Smooth muscle cell (in vitro differentiated cells): ENCODE results near the gene ZBP1. TPM values are rescaled to one million over a fixed set of nuclear protein-coding genes. Genes with fewer than 3 reads are reported as not detected.

Source experiments
- DNase-seq: peaks from one replicate; lab custom pipeline; 2025; ENCODE audit not compliant: unreplicated experiment; lab: John Stamatoyannopoulos, UW
- H2AFZ ChIP-seq: fragments of 200-600 bp; sonication (generic); 2 replicates; pipeline ENCODE4 v1.6.0; 2016; ENCODE audit warnings: antibody characterized with exemption, low read depth, mild to moderate bottlenecking
- H3F3A ChIP-seq: fragments of 200-600 bp; sonication (generic); 2 replicates; pipeline ENCODE4 v1.6.0; 2017; ENCODE audit warnings: antibody characterized with exemption, low read depth
- H3K27ac ChIP-seq: fragments of 200-600 bp; sonication (generic); 2 replicates; pipeline ENCODE4 v1.5.1; 2016; ENCODE audit warnings: low read depth, mild to moderate bottlenecking
- H3K27me3 ChIP-seq: fragments of 200-600 bp; sonication (generic); 2 replicates; pipeline ENCODE4 v1.6.1; 2016; ENCODE audit warnings: low read depth, mild to moderate bottlenecking
- H3K36me3 ChIP-seq: fragments of 200-600 bp; sonication (generic); 2 replicates; pipeline ENCODE4 v1.5.1; 2016; ENCODE audit warnings: low read depth
- H3K4me1 ChIP-seq: fragments of 200-600 bp; sonication (generic); 2 replicates; pipeline ENCODE4 v1.5.1; 2016; ENCODE audit warnings: low read depth
- H3K4me2 ChIP-seq: fragments of 200-600 bp; sonication (generic); 2 replicates; pipeline ENCODE4 v1.6.0; 2016; ENCODE audit warnings: mild to moderate bottlenecking
- H3K4me3 ChIP-seq: fragments of 200-600 bp; sonication (generic); 2 replicates; pipeline ENCODE4 v1.5.1; 2016; ENCODE audit warnings: mild to moderate bottlenecking
- H3K79me2 ChIP-seq: fragments of 200-600 bp; sonication (generic); 2 replicates; pipeline ENCODE4 v1.6.0; 2016; ENCODE audit warnings: low read depth, mild to moderate bottlenecking
- H3K9ac ChIP-seq: fragments of 200-600 bp; sonication (generic); 2 replicates; pipeline ENCODE4 v1.6.0; 2016; ENCODE audit warnings: low read depth
- H3K9me3 ChIP-seq: fragments of 200-600 bp; sonication (generic); replicated peaks from 2 replicates; pipeline ENCODE4 v1.5.1; 2016; ENCODE audit warnings: low read depth
- H4K20me1 ChIP-seq: fragments of 200-600 bp; sonication (generic); 2 replicates; pipeline ENCODE4 v1.6.0; 2016; ENCODE audit warnings: low read depth
- WGBS: methylation state at CpG from one replicate; pipeline ENCODE4 v1.1.7; 2016; ENCODE audit warnings: low lambda C conversion rate; 5-methylcytosine and 5-hydroxymethylcytosine counted together
- polyA plus RNA-seq: library from polyadenylated mRNA; unstranded; fragments of >200 nt; fragmentation: Nextera tagmentation; extraction: Ambion mirVana; gene quantifications from 2 replicates; pipeline ENCODE4 v1.2.1, GENCODE V29; 2016
- total RNA-seq: library from RNA; depleted of rRNA; stranded (reverse); fragments of >200 nt; gene quantifications from 2 replicates; pipeline ENCODE4 v1.2.3, GENCODE V29; 2014
- TF ChIP-seq, protein P1 (sequence below): fragments of 200-600 bp; sonication (generic); IDR thresholded peaks from 2 replicates; pipeline ENCODE4 v1.5.1; 2017; ENCODE audit warnings: borderline replicate concordance, mild to moderate bottlenecking, antibody characterized with exemption; ENCODE audit not compliant: insufficient read depth, poor library complexity, severe bottlenecking

The ZBP1 gene
- total and polyA plus RNA-seq, 2 experiments from 2014 or later: not detected

DNA sequence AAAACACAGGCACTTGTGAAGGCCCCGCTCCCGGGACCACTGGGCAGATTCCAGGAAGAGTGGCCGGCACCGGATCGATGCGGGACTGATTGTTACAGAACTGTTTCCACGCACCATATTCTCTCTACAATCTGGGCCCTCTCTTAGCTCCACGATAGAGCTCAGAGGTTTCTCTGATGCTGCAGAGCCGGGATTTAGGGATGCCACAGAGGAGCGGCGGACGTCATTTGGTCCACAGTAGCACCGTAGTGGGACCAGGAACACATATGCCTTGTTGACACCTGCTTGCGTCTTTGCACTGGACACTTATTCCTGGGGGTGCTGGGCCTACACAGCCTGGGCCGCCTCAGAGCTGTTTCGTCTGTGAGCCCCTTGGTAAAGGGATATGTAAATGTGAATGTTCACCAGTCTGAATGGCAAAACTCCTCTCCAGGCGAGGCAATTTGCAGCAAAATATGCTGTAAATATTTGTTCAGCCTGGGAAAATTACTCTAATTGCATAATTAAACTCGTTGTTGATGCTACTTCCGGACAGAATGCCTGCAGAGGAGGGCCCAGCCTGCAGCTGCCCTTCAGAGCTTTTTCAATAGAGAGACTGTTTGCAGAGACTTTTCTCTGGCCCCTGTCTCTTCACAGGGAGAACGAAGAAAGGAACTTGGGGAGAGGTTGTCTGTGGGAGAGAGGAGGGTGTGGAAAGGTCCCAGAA lies 49.9 kb downstream of the ZBP1 start:
- no peaks in the 10 kb centered on the region for H3K79me2 ChIP-seq
- H3F3A ChIP-seq: no peaks in the 10 kb centered on the region
- H3K36me3 ChIP-seq: no peaks in the 10 kb centered on the region
- DNase-seq: no peak
- no peak overlapping the region for H3K4me3 ChIP-seq
- H3K4me1 ChIP-seq: no peaks in the 10 kb centered on the region
- peaks cover 31% of the 10 kb centered on the region for H3K27me3 ChIP-seq
- no peaks in the 10 kb centered on the region for H4K20me1 ChIP-seq
- 90% methylated on average over 20 of the region's 20 CpGs for WGBS
- no peak overlapping the region for H3K9ac ChIP-seq
- TF ChIP-seq, protein P1, sequence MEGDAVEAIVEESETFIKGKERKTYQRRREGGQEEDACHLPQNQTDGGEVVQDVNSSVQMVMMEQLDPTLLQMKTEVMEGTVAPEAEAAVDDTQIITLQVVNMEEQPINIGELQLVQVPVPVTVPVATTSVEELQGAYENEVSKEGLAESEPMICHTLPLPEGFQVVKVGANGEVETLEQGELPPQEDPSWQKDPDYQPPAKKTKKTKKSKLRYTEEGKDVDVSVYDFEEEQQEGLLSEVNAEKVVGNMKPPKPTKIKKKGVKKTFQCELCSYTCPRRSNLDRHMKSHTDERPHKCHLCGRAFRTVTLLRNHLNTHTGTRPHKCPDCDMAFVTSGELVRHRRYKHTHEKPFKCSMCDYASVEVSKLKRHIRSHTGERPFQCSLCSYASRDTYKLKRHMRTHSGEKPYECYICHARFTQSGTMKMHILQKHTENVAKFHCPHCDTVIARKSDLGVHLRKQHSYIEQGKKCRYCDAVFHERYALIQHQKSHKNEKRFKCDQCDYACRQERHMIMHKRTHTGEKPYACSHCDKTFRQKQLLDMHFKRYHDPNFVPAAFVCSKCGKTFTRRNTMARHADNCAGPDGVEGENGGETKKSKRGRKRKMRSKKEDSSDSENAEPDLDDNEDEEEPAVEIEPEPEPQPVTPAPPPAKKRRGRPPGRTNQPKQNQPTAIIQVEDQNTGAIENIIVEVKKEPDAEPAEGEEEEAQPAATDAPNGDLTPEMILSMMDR: no peak
- no peak overlapping the region for H3K27ac ChIP-seq
- H3K9me3 ChIP-seq: no peaks in the 10 kb centered on the region
- no peak overlapping the region for H2AFZ ChIP-seq
- no peak overlapping the region for H3K4me2 ChIP-seq

DNA sequence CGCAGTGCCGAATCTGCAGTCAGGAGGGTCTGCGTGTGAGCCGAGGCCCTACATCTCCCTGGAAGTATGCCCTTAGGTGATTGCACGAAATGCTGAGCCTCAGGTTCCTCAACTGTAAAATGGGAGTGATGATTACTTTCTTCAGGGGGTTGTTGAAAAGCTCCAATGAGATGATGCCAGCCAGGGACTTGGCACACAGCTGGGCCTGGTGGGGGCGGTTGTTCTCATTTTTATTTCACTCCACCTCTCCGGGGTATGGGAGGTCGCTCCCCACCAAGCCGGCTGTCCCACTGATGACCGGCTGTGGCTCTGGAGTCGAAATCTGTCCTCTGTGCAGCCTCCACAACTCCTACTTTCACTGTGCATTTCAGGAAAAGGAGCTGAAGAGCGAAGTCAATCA lies 51.3 kb downstream of the ZBP1 start:
- Histone ChIP-seq H3K9ac (no peak overlapping the region), H3K9me3 (no peaks in the 10 kb centered on the region), H2AFZ (no peak overlapping the region), H3K27me3 (peaks cover 29% of the 10 kb centered on the region), H3K79me2 (no peaks in the 10 kb centered on the region), H3K36me3 (no peaks in the 10 kb centered on the region), H3F3A (no peaks in the 10 kb centered on the region), H3K4me1 (no peaks in the 10 kb centered on the region), H3K4me3 (no peak overlapping the region), H4K20me1 (no peaks in the 10 kb centered on the region), H3K4me2 (no peak overlapping the region), H3K27ac (no peak overlapping the region)
- TF ChIP-seq, protein P1: no peak
- DNase-seq: no peak
- WGBS: 94% methylated on average over 12 of the region's 12 CpGs

DNA sequence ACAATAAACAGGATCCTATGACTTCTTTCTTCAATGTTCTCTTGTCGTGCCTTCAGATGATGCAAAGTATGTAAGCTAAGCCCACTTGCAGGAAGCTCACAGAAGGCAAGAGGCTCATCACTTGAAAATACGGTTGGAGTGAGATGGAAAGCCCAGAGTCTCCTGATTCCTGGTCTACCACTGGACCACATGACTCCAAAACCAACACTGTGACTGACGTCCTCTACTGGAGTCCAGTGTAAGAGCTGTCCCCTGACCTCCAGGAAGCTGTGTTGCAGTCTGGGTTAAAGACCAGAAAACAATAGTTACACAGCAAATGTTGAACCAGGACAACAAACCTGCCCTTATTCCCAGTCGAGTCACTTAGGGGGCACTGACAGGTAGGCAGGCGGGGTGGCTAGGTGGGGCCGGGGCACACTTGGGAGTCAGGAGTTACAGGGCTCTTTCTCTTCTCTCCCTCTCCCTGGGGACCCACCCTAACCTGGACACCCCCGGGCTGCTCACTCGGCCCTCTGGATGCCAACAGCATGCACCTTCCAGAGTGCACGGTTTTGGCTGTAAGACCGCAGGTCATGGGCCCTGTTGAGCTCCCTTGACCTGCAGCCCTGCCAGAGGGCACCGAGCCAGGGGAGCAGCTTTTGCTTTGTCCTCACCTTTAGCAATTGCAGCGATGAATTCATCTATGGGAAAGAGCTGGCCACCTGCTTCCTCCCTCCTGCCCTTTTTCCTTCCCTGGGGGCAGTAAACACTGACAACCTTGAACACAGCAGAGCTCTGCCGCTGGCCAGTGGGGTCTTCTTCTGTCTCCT lies 51.9 kb downstream of the ZBP1 start:
- WGBS: 87% methylated on average over 13 of the region's 13 CpGs
- Histone ChIP-seq H3K36me3 (no peaks in the 10 kb centered on the region), H3K9me3 (no peaks in the 10 kb centered on the region), H3K4me3 (no peak overlapping the region), H3K9ac (no peak overlapping the region), H3K4me1 (no peaks in the 10 kb centered on the region), H2AFZ (no peak overlapping the region), H3K4me2 (no peak overlapping the region), H4K20me1 (no peaks in the 10 kb centered on the region), H3K79me2 (no peaks in the 10 kb centered on the region), H3F3A (no peaks in the 10 kb centered on the region), H3K27ac (no peak overlapping the region), H3K27me3 (peaks cover 22% of the 10 kb centered on the region)
- DNase-seq: no peak
- TF ChIP-seq, protein P1: no peak
